HEK293 (cell line): ENCODE data around the gene ARL11.
A peak's percentile ranks its signal among the peaks of the same experiment; 100 is the strongest.

Experiments used
- CTCF ChIA-PET: fragments of 350-600 bp; formaldehyde crosslinking; extraction: SDS; loops from one replicate; lab custom pipeline; 2021; ENCODE audit warnings: antibody characterized with exemption; lab: Yijun Ruan, JAX
- POLR2A ChIA-PET: fragments of 300-600 bp; formaldehyde crosslinking; extraction: SDS; loops from one replicate; lab custom pipeline; 2020; ENCODE audit warnings: antibody characterized with exemption, inconsistent platforms; lab: Yijun Ruan, JAX
- H3K27ac ChIP-seq: fragments of 200-500 bp; sonication (Bioruptor generic); 2 replicates; pipeline ENCODE4 v1.5.1; 2014; ENCODE audit warnings: low read depth, low read length, control low read depth, inconsistent platforms; ENCODE audit errors: extremely low read depth
- H3K36me3 ChIP-seq, 2 experiments: fragments of 200-500 bp in 1 of 2; sonication (Bioruptor generic) in 1 of 2; 1 replicate in 1 of 2; 2 replicates in 1 of 2; pipeline ENCODE4 v1.5.1; 2014 to 2017; ENCODE audit warnings: inconsistent platforms in 2 of 2, low read length in 2 of 2; ENCODE audit not compliant: control insufficient read depth in 2 of 2, insufficient read depth in 1 of 2
- H3K4me1 ChIP-seq: fragments of 200-500 bp; sonication (Bioruptor generic); 2 replicates; pipeline ENCODE4 v1.5.1; 2014; ENCODE audit warnings: mild to moderate bottlenecking, low read length, inconsistent platforms; ENCODE audit not compliant: control insufficient read depth, insufficient read depth
- H3K4me3 ChIP-seq: 2 replicates; pipeline ENCODE4 v1.5.1; 2011; ENCODE audit warnings: low read depth, mild to moderate bottlenecking, control low read depth, low read length, moderate library complexity
- H3K9me3 ChIP-seq: fragments of 200-500 bp; sonication (Bioruptor generic); 2 replicates; pipeline ENCODE4 v1.5.1; 2014; ENCODE audit warnings: low read depth, low read length, inconsistent platforms; ENCODE audit not compliant: control insufficient read depth, insufficient read depth
- AEBP2 ChIP-seq: fragments of 450-650 bp; formaldehyde crosslinking; IDR thresholded peaks from 2 replicates; pipeline ENCODE4 v1.5.1; 2016; ENCODE audit warnings: missing biosample characterization, missing genetic modification characterization, borderline replicate concordance
- HOXD13 ChIP-seq: sonication (generic); formaldehyde crosslinking; IDR thresholded peaks from 2 replicates; pipeline ENCODE4 v1.8.0; 2022; ENCODE audit warnings: missing genetic modification reagents, borderline replicate concordance
- KLF17 ChIP-seq: fragments of 450-650 bp; formaldehyde crosslinking; IDR thresholded peaks from 2 replicates; pipeline ENCODE4 v1.5.1; 2016; ENCODE audit warnings: missing biosample characterization, missing genetic modification characterization
- KLF8 ChIP-seq: fragments of 450-650 bp; formaldehyde crosslinking; IDR thresholded peaks from 2 replicates; pipeline ENCODE4 v1.5.1; 2016; ENCODE audit warnings: missing biosample characterization, missing genetic modification characterization
- TSHZ1 ChIP-seq: fragments of 450-650 bp; formaldehyde crosslinking; IDR thresholded peaks from 2 replicates; pipeline ENCODE4 v1.5.1; 2016; ENCODE audit warnings: missing biosample characterization, missing genetic modification characterization, borderline replicate concordance
- ZNF10 ChIP-seq: fragments of 450-650 bp; formaldehyde crosslinking; IDR thresholded peaks from 2 replicates; pipeline ENCODE4 v1.5.1; 2017; ENCODE audit warnings: missing biosample characterization, missing genetic modification characterization
- ZNF112 ChIP-seq: fragments of 450-650 bp; formaldehyde crosslinking; IDR thresholded peaks from 2 replicates; pipeline ENCODE4 v1.5.0; 2017; ENCODE audit warnings: missing biosample characterization, missing genetic modification characterization
- ZNF121 ChIP-seq: fragments of 450-650 bp; formaldehyde crosslinking; IDR thresholded peaks from 2 replicates; pipeline ENCODE4 v1.5.1; 2016; ENCODE audit warnings: missing biosample characterization, missing genetic modification characterization
- ZNF174 ChIP-seq: fragments of 450-650 bp; formaldehyde crosslinking; IDR thresholded peaks from 2 replicates; pipeline ENCODE4 v1.5.0; 2017; ENCODE audit warnings: missing biosample characterization, mild to moderate bottlenecking, missing genetic modification characterization
- ZNF221 ChIP-seq: fragments of 450-650 bp; formaldehyde crosslinking; IDR thresholded peaks from 2 replicates; pipeline ENCODE4 v1.5.1; 2017; ENCODE audit warnings: missing biosample characterization, missing genetic modification characterization, borderline replicate concordance
- ZNF350 ChIP-seq: fragments of 450-650 bp; formaldehyde crosslinking; IDR thresholded peaks from 2 replicates; pipeline ENCODE4 v1.5.0; 2017; ENCODE audit warnings: missing biosample characterization, mild to moderate bottlenecking, missing genetic modification characterization
- ZNF391 ChIP-seq: fragments of 450-650 bp; formaldehyde crosslinking; IDR thresholded peaks from 2 replicates; pipeline ENCODE4 v1.5.1; 2016; ENCODE audit warnings: low read depth, missing biosample characterization, missing genetic modification characterization, borderline replicate concordance
- ZNF513 ChIP-seq: fragments of 450-650 bp; IDR thresholded peaks from 2 replicates; pipeline ENCODE4 v1.5.1; 2018; ENCODE audit warnings: missing biosample characterization, missing genetic modification characterization
- ZNF514 ChIP-seq: fragments of 450-650 bp; formaldehyde crosslinking; IDR thresholded peaks from 2 replicates; pipeline ENCODE4 v1.5.1; 2016; ENCODE audit warnings: missing biosample characterization, missing genetic modification characterization
- ZNF629 ChIP-seq: fragments of 450-650 bp; formaldehyde crosslinking; IDR thresholded peaks from 2 replicates; pipeline ENCODE4 v1.5.1; 2017; ENCODE audit warnings: missing biosample characterization, missing genetic modification characterization
- ZNF664 ChIP-seq: fragments of 450-650 bp; formaldehyde crosslinking; IDR thresholded peaks from 2 replicates; pipeline ENCODE4 v1.5.1; 2016; ENCODE audit warnings: missing biosample characterization, missing genetic modification characterization
- ZNF692 ChIP-seq: fragments of 450-650 bp; formaldehyde crosslinking; IDR thresholded peaks from 2 replicates; pipeline ENCODE4 v1.5.1; 2016; ENCODE audit warnings: missing biosample characterization, missing genetic modification characterization

Gene ARL11

GRCh38 chr13:49622174-49622946 lies 5.9 kb upstream of the ARL11 start:
- H3K27ac ChIP-seq = no peak overlapping the region
- no peak overlapping the region for H3K4me3 ChIP-seq
- TF ChIP-seq ZNF174 (tag by site-specific recombination) (no peak), ZNF121 (tag by site-specific recombination) (peak; percentile 88)
- no peaks in the 10 kb centered on the region for H3K4me1 ChIP-seq
- no peaks in the 10 kb centered on the region for H3K9me3 ChIP-seq
- no peaks in the 10 kb centered on the region for H3K36me3 ChIP-seq
- ChIA-PET CTCF (interaction anchor here (0.6 kb wide), 1 partner anchor 17 kb away, joined by 3 read pairs; no protein-coding TSS in a partner anchor), POLR2A (no interaction called here)

- CTCF ChIA-PET = no interaction called here
- no peak overlapping the region for H3K27ac ChIP-seq
- TF ChIP-seq AEBP2 (tag by site-specific recombination) (no peak), ZNF391 (tag by site-specific recombination) (no peak), KLF8 (no peak), ZNF112 (tag by site-specific recombination) (no peak), ZNF10 (tag by site-specific recombination) (no peak), ZNF350 (no peak), TSHZ1 (tag by site-specific recombination) (no peak), KLF17 (tag by site-specific recombination) (no peak), ZNF664 (tag by site-specific recombination) (no peak), HOXD13 (no peak), ZNF221 (no peak), ZNF513 (tag by site-specific recombination) (no peak), ZNF692 (tag by site-specific recombination) (no peak), ZNF629 (tag by site-specific recombination) (no peak), ZNF514 (tag by site-specific recombination) (no peak)
- POLR2A ChIA-PET = no interaction called here
- H3K9me3 ChIP-seq = no peaks in the 10 kb centered on the region
- no peaks in the 10 kb centered on the region for H3K4me1 ChIP-seq
- H3K36me3 ChIP-seq = no peaks in the 10 kb centered on the region
- no peak overlapping the region for H3K4me3 ChIP-seq
Observed at GRCh38 chr13:49624229-49624628, 4.1 kb upstream of the ARL11 start.
